Memory B cell (primary cell): ENCODE measurements around the gene PODXL2.
"Not testable (repeated sequence)": the region's sequence is repeated elsewhere in the genome, so short reads cannot be mapped to it uniquely, and the experiment has no call there.

Experiments
- ATAC-seq: fragments of 150-1000 bp; cut with Tn5 transposase; 2 replicates; pipeline ENCODE4 v1.10.0; 2021; ENCODE audit warnings: low read depth, mild to moderate bottlenecking, moderate library complexity
- DNase-seq, 2 donors: peaks; one replicate each; pipeline ENCODE4 v3.0.0; 2022; ENCODE audit warnings: low spot score in 2 of 2
- H3K27ac Mint-ChIP-seq: one replicate; pipeline ENCODE4 v1.8.0; 2022; ENCODE audit warnings: mild to moderate bottlenecking, moderate library complexity, mixed read lengths
- H3K27me3 Mint-ChIP-seq: one replicate; pipeline ENCODE4 v1.8.0; 2022; ENCODE audit warnings: mixed read lengths
- H3K36me3 Mint-ChIP-seq: one replicate; pipeline ENCODE4 v1.8.0; 2022; ENCODE audit warnings: mild to moderate bottlenecking, mixed read lengths
- H3K4me1 Mint-ChIP-seq: one replicate; pipeline ENCODE4 v1.8.0; 2022; ENCODE audit warnings: mixed read lengths
- H3K4me3 Mint-ChIP-seq: one replicate; pipeline ENCODE4 v1.8.0; 2022; ENCODE audit warnings: mild to moderate bottlenecking, moderate library complexity, mixed read lengths
- H3K9me3 Mint-ChIP-seq: one replicate; pipeline ENCODE4 v1.8.0; 2022; ENCODE audit warnings: mixed read lengths

PODXL2 gene

GRCh38 chr3:127694467-127695215 lies 65.7 kb downstream of the PODXL2 start:
- DNase-seq (no peak), ATAC-seq (peak; percentile 40)
- no peaks in the 10 kb centered on the region for H3K9me3 Mint-ChIP-seq
- peaks cover 26% of the 10 kb centered on the region for H3K4me1 Mint-ChIP-seq
- H3K27ac Mint-ChIP-seq = no peak overlapping the region
- H3K36me3 Mint-ChIP-seq = no peaks in the 10 kb centered on the region
- H3K4me3 Mint-ChIP-seq = no peak overlapping the region
- peaks cover 2% of the 10 kb centered on the region for H3K27me3 Mint-ChIP-seq

GRCh38 chr3:127697551-127698240 lies 68.7 kb downstream of the PODXL2 start:
- peak overlapping the region; percentile 81 for H3K4me3 Mint-ChIP-seq
- peak overlapping the region; percentile 68 for H3K27ac Mint-ChIP-seq
- DNase-seq (peak; percentile 52 to 62), ATAC-seq (peak; percentile 94)
- peaks cover 21% of the 10 kb centered on the region for H3K4me1 Mint-ChIP-seq
- no peaks in the 10 kb centered on the region for H3K36me3 Mint-ChIP-seq
- no peaks in the 10 kb centered on the region for H3K9me3 Mint-ChIP-seq
- peaks cover 2% of the 10 kb centered on the region for H3K27me3 Mint-ChIP-seq

- peak overlapping the region; percentile 11 for H3K4me3 Mint-ChIP-seq
Measured at GRCh38 chr3:127698286-127698685, 69.3 kb downstream of the PODXL2 start.

DNA sequence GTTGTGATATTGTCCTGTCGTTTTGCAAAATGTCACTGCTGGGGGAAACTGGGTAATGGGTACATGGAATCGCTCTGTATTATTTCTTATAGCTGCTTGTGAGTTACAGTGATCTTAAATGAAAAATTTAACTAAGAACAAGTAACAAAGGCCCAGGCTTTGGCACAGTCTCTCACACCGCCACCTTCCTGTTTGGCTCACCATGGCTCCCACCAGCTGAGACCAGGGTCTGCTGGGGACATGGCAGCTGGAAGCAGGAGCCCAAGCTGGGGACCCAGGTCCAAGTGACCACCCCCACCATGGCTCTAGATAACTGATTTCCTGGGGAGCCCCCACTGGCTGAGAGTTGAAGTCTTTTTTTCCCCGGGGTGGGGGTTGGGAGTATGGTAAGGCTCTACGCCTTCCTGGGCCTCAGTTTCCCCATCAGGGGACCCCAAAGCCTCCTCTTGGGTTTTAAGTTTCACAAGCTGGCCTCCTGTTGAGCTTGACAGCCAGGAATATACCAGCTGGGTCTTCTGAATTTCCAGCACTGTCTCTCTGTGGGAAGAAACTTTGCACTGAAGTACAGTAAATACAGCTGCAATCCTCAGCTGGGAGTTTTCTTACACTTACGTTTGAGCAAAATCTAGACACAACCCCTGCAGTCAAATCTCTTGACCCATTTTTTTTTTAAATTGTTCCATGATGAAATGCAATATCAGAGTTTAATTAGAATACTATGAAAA lies 69.9 kb downstream of the PODXL2 start:
- Mint-ChIP-seq H3K27me3 (peaks cover 2% of the 10 kb centered on the region), H3K27ac (no peak overlapping the region), H3K4me1 (peaks cover 13% of the 10 kb centered on the region), H3K36me3 (no peaks in the 10 kb centered on the region), H3K9me3 (peaks cover 5% of the 10 kb centered on the region), H3K4me3 (no peak overlapping the region)
- ATAC-seq (no peak), DNase-seq (no peak)

More at GRCh38 chr3:127698286-127698685, 69.3 kb downstream of the PODXL2 start:
- H3K27me3 Mint-ChIP-seq = peaks cover 2% of the 10 kb centered on the region
- ATAC-seq (no peak), DNase-seq (no peak)
- peaks cover 16% of the 10 kb centered on the region for H3K4me1 Mint-ChIP-seq
- peak overlapping the region; percentile 68 for H3K27ac Mint-ChIP-seq
- H3K36me3 Mint-ChIP-seq = no peaks in the 10 kb centered on the region
- H3K9me3 Mint-ChIP-seq = peaks cover 1% of the 10 kb centered on the region

DNA sequence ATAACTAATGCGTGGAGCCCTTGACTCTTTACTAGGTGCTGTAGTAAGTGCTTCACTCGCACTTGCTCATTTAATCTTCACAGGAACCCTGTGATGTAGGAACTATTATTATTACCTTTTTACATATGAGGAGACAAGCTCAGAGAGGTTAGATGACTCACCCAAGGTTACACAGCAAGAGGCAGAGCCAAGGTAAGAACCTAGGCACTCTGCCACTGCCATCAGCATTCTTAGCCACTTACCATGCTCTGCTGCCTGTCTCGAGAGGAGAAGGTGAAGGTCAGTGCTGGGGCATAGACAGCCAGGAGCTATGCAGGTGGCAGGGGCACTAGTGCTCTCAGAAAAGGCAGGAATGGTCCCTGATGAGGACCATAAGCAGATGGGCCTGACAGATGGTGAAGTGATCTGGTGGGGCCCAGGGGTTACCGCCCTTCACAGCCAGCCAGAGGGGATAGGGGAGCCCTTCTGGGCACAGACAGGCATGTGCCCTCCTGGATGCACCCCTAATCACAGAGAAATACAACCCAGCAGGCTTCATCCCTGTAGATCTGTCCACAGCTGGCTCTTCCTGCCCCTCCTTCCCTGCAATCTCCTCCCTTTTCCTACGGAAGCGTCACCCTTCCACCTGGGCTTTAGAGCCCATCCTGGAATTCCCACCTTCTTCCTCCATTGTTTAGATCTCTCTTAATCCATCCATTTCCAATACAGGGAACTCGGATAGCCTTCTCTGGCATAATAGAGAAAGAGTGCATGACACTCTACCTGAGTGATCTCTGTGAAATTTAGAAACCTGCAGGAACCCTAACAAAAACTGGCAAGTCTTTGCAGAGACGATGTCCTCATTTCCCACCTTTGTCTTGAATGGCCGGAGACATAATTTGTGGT lies 70.7 kb downstream of the PODXL2 start:
- peaks cover 5% of the 10 kb centered on the region for H3K9me3 Mint-ChIP-seq
- H3K4me1 Mint-ChIP-seq = peaks cover 12% of the 10 kb centered on the region
- ATAC-seq (no peak), DNase-seq (no peak)
- peaks cover 2% of the 10 kb centered on the region for H3K27me3 Mint-ChIP-seq
- no peak overlapping the region for H3K27ac Mint-ChIP-seq
- no peak overlapping the region for H3K4me3 Mint-ChIP-seq
- H3K36me3 Mint-ChIP-seq = peaks cover 2% of the 10 kb centered on the region

GRCh38 chr3:127700406-127700805 lies 71.4 kb downstream of the PODXL2 start:
- H3K4me1 Mint-ChIP-seq = peaks cover 12% of the 10 kb centered on the region
- H3K4me3 Mint-ChIP-seq = no peak overlapping the region
- peaks cover 2% of the 10 kb centered on the region for H3K27me3 Mint-ChIP-seq
- peaks cover 8% of the 10 kb centered on the region for H3K9me3 Mint-ChIP-seq
- ATAC-seq = no peak
- no peak overlapping the region for H3K27ac Mint-ChIP-seq
- H3K36me3 Mint-ChIP-seq = peaks cover 2% of the 10 kb centered on the region
- no peak for DNase-seq

DNA sequence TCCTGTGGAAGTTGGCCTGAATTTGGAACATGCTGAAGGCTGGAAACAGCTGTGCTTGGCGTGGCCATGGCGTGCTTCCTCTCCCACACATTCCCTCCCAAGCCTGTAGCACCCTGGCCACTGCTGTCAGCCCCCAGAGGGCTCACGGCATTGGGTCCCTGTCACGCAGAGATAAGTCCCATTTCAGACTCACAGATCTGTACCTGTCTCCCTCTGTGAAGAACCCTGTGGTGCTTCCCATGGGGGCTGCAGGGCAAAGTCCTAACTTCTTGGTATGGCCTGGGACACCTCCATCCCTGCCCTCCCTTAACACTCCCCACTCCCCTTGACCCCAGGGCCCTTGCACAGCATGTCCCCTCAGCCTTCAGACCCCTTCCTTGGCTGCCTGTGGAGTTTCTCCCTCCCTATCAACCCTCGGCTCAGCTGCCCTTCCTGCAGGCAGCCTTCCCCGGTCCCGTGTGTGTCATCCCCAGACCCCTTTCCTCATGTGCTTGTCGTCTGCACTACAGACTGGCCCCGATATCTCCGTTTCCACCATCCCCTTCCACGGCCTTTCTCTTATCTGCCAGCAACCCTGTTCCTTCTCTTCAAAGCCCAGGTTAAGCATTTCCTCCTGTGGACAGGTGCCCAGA lies 72.4 kb downstream of the PODXL2 start:
- Mint-ChIP-seq H3K27me3 (no peaks in the 10 kb centered on the region), H3K27ac (no peak overlapping the region), H3K36me3 (peaks cover 2% of the 10 kb centered on the region), H3K4me3 (no peak overlapping the region), H3K4me1 (peaks cover 10% of the 10 kb centered on the region), H3K9me3 (peaks cover 8% of the 10 kb centered on the region)
- no peak for DNase-seq
- ATAC-seq = no peak

GRCh38 chr3:127702151-127702578 lies 73.2 kb downstream of the PODXL2 start:
- H3K9me3 Mint-ChIP-seq = peaks cover 8% of the 10 kb centered on the region
- no peak for ATAC-seq
- no peak for DNase-seq
- peaks cover 10% of the 10 kb centered on the region for H3K4me1 Mint-ChIP-seq
- no peak overlapping the region for H3K27ac Mint-ChIP-seq
- peaks cover 2% of the 10 kb centered on the region for H3K36me3 Mint-ChIP-seq
- no peaks in the 10 kb centered on the region for H3K27me3 Mint-ChIP-seq
- no peak overlapping the region for H3K4me3 Mint-ChIP-seq

- not testable (repeated sequence) for H3K4me3 Mint-ChIP-seq, DNase-seq, H3K9me3 Mint-ChIP-seq, H3K36me3 Mint-ChIP-seq, H3K27ac Mint-ChIP-seq, H3K27me3 Mint-ChIP-seq, ATAC-seq, H3K4me1 Mint-ChIP-seq
Measured at GRCh38 chr3:127704840-127705239, 75.9 kb downstream of the PODXL2 start.

DNA sequence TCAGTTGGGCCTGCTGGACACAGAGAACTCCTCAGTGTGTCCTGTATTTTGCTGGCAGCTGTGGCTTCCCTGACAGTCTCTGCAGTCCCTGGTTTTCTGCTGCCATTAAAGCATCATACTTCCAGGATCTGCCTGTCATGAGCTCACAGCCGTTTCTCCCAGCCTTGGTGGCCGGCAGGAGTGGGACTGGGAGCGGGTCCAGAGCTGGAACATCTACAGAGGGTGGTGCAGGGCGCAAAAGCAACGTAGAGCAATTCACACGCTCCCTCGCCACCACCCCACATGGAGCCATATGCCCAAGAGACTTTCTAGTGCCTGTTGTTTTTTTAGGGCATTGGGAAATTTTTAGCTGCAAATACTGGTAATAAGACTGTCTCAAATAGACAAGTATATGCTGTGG lies 77.3 kb downstream of the PODXL2 start:
- no peak for ATAC-seq
- no peak overlapping the region for H3K27ac Mint-ChIP-seq
- peaks cover 8% of the 10 kb centered on the region for H3K9me3 Mint-ChIP-seq
- H3K36me3 Mint-ChIP-seq = peaks cover 2% of the 10 kb centered on the region
- DNase-seq = no peak
- no peaks in the 10 kb centered on the region for H3K27me3 Mint-ChIP-seq
- peaks cover 4% of the 10 kb centered on the region for H3K4me1 Mint-ChIP-seq
- H3K4me3 Mint-ChIP-seq = no peak overlapping the region

- no peak for ATAC-seq
- H3K4me1 Mint-ChIP-seq = peaks cover 4% of the 10 kb centered on the region
- H3K27ac Mint-ChIP-seq = no peak overlapping the region
- peaks cover 8% of the 10 kb centered on the region for H3K9me3 Mint-ChIP-seq
- H3K4me3 Mint-ChIP-seq = no peak overlapping the region
- H3K36me3 Mint-ChIP-seq = peaks cover 2% of the 10 kb centered on the region
- no peak for DNase-seq
- no peaks in the 10 kb centered on the region for H3K27me3 Mint-ChIP-seq
Measured at GRCh38 chr3:127706785-127707351, 77.9 kb downstream of the PODXL2 start.

GRCh38 chr3:127707851-127708411 lies 78.9 kb downstream of the PODXL2 start:
- H3K9me3 Mint-ChIP-seq = peaks cover 8% of the 10 kb centered on the region
- no peak overlapping the region for H3K27ac Mint-ChIP-seq
- H3K4me1 Mint-ChIP-seq = peaks cover 4% of the 10 kb centered on the region
- no peak for DNase-seq
- H3K27me3 Mint-ChIP-seq = no peaks in the 10 kb centered on the region
- H3K36me3 Mint-ChIP-seq = peaks cover 2% of the 10 kb centered on the region
- no peak for ATAC-seq
- H3K4me3 Mint-ChIP-seq = no peak overlapping the region
